ENCODE data around the gene THRSP. TPM values are rescaled to one million over a fixed set of nuclear protein-coding genes. Genes with fewer than 3 reads are reported as not detected.

THRSP gene
- polyA plus RNA-seq, 1 of the 3 experiments (the other 2 are of a cell fraction), result not detected

- TF ChIP-seq REST (IDR thresholded peaks at IDR 0.05; ENCODE audit: low read depth, low read length) (0 out of 2 replicates have a peak, but pooled peaks have one; percentile 32), TAF1 (IDR thresholded peaks at IDR 0.05; ENCODE audit: borderline replicate concordance, low read depth, low read length) (peak; percentile 45), EZH2phosphoT487 (IDR thresholded peaks at IDR 0.05; ENCODE audit: borderline replicate concordance, low read depth) (no peak), FOXM1 (IDR thresholded peaks at IDR 0.05; ENCODE audit: low read depth) (peak; percentile 48; the same call in 1 of the 2 replicates), POLR2AphosphoS5 (IDR thresholded peaks at IDR 0.05; ENCODE audit: low read depth, low read length) (peak; percentile 59; the same call in 1 of the 2 replicates), TEAD4 (IDR thresholded peaks at IDR 0.05; ENCODE audit: borderline replicate concordance, insufficient read depth) (no peak), EP300 (IDR thresholded peaks at IDR 0.05; ENCODE audit: borderline replicate concordance in 1 of 2, low read depth in 1 of 2, low read length in 1 of 2) (no peak)
Observed at GRCh38 chr11:78045851-78046485, 17.7 kb upstream of the THRSP start (continued).

- H3K9me2 ChIP-seq, result no peaks in the 10 kb centered on the region
- peaks cover 5% of the 10 kb centered on the region; the same call in 1 of the 2 replicates for H3K79me2 ChIP-seq (ENCODE audit: insufficient read depth)
- H2AFZ ChIP-seq (ENCODE audit: low read depth), result peak overlapping the region; percentile 99
- no peaks in the 10 kb centered on the region for H3K27me3 ChIP-seq (ENCODE audit: insufficient read depth)
- peak overlapping the region in 1 of 2 experiments; percentile 64; a peak in 1 of 4 replicates for H3K4me3 ChIP-seq (ENCODE audit: low read depth in 2 of 2, low read length in 1 of 2)
- DNase-seq, result no peak
- H3K9me3 ChIP-seq, result no peaks in the 10 kb centered on the region
- H3K27ac ChIP-seq (ENCODE audit: low read depth in 2 of 2, low read length in 1 of 2), result no peak overlapping the region; a peak in 2 of 4 replicates
- peak overlapping the region; percentile 82; the same call in 1 of the 2 replicates for H3K4me2 ChIP-seq
- H3K36me3 ChIP-seq (replicated peaks in 1 of 2; ENCODE audit: control insufficient read depth in 1 of 2, insufficient read depth in 2 of 2, low read length in 1 of 2), result no peaks in the 10 kb centered on the region
- 28% methylated on average over 6 of the region's 6 CpGs for WGBS (ENCODE audit: low lambda C conversion rate)
- H4K20me1 ChIP-seq (ENCODE audit: insufficient read depth), result no peaks in the 10 kb centered on the region
- peaks cover 7% of the 10 kb centered on the region for H3F3A ChIP-seq (replicated peaks; ENCODE audit: insufficient read depth)
- H3K4me1 ChIP-seq (ENCODE audit: control insufficient read depth in 1 of 2, insufficient read depth in 2 of 2, low read depth in 1 of 2, low read length in 1 of 2), result peaks cover 9 to 11% of the 10 kb centered on the region in 2 experiments; a peak in 2 of 4 replicates
- CTCF ChIA-PET, result interaction anchor here (0.7 to 3.3 kb wide), 36 partner anchors 9 to 528 kb away, joined by 3 to 30 read pairs (median 4); partner anchors contain the start of genes INTS4 and NARS2
- POLR2A ChIA-PET, result interaction anchor here (1.3 to 1.8 kb wide), 3 partner anchors 16 to 52 kb away, joined by 5 to 10 read pairs (median 7); partner anchors contain the start of genes INTS4 and NDUFC2
- H3K9ac ChIP-seq, result no peak overlapping the region
- TF ChIP-seq PBX3 (IDR thresholded peaks at IDR 0.05) (no peak), ELF1 (IDR thresholded peaks at IDR 0.05) (no peak), POLR2AphosphoS5 (IDR thresholded peaks at IDR 0.05; ENCODE audit: low read depth, low read length) (no peak), RFX5 (IDR thresholded peaks at IDR 0.05; ENCODE audit: low read length) (no peak), JUND (IDR thresholded peaks at IDR 0.05) (no peak), MEF2A (IDR thresholded peaks at IDR 0.05; ENCODE audit: borderline replicate concordance, low read depth) (no peak), RXRA (IDR thresholded peaks at IDR 0.05; ENCODE audit: borderline replicate concordance, low read depth) (no peak), FOXJ3 (CRISPR knock-in tag; IDR thresholded peaks at IDR 0.05) (no peak), IRF3 (IDR thresholded peaks at IDR 0.05; ENCODE audit: low read depth, low read length) (no peak), USF2 (IDR thresholded peaks at IDR 0.05; ENCODE audit: borderline replicate concordance, low read depth, low read length) (no peak), FOSL2 (IDR thresholded peaks at IDR 0.05; ENCODE audit: borderline replicate concordance, low read depth) (no peak)
- TF ChIP-seq, protein P1, sequence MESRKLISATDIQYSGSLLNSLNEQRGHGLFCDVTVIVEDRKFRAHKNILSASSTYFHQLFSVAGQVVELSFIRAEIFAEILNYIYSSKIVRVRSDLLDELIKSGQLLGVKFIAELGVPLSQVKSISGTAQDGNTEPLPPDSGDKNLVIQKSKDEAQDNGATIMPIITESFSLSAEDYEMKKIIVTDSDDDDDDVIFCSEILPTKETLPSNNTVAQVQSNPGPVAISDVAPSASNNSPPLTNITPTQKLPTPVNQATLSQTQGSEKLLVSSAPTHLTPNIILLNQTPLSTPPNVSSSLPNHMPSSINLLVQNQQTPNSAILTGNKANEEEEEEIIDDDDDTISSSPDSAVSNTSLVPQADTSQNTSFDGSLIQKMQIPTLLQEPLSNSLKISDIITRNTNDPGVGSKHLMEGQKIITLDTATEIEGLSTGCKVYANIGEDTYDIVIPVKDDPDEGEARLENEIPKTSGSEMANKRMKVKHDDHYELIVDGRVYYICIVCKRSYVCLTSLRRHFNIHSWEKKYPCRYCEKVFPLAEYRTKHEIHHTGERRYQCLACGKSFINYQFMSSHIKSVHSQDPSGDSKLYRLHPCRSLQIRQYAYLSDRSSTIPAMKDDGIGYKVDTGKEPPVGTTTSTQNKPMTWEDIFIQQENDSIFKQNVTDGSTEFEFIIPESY (IDR thresholded peaks at IDR 0.05; ENCODE audit: borderline replicate concordance, low read depth), result no peak
- TF ChIP-seq, protein P2, sequence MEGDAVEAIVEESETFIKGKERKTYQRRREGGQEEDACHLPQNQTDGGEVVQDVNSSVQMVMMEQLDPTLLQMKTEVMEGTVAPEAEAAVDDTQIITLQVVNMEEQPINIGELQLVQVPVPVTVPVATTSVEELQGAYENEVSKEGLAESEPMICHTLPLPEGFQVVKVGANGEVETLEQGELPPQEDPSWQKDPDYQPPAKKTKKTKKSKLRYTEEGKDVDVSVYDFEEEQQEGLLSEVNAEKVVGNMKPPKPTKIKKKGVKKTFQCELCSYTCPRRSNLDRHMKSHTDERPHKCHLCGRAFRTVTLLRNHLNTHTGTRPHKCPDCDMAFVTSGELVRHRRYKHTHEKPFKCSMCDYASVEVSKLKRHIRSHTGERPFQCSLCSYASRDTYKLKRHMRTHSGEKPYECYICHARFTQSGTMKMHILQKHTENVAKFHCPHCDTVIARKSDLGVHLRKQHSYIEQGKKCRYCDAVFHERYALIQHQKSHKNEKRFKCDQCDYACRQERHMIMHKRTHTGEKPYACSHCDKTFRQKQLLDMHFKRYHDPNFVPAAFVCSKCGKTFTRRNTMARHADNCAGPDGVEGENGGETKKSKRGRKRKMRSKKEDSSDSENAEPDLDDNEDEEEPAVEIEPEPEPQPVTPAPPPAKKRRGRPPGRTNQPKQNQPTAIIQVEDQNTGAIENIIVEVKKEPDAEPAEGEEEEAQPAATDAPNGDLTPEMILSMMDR (IDR thresholded peaks at IDR 0.05), result no peak
Observed at GRCh38 chr11:78046486-78046854, 17.2 kb upstream of the THRSP start.

All from SK-N-SH (cell line).